Measurements from ENCODE around the gene WDR38. TPM values are rescaled to one million over a fixed set of nuclear protein-coding genes. Genes with fewer than 3 reads are reported as not detected.

The WDR38 gene
- total and polyA plus RNA-seq, 2 of the 13 experiments (the other 11 are each of a cell fraction or from before 2014, with no cell fraction given) = not detected

GRCh38 chr9:124877021-124877782 is 23.9 kb downstream of the WDR38 start:
- in situ Hi-C loops (cut with HindIII; ENCODE audit: extremely low pct_ligation_motif_present, low pct_unique_long_range_greater_than_20kb) = no loop called here
- no peak for TF ChIP-seq ZNF138 (CRISPR knock-in tag; IDR thresholded peaks at IDR 0.05; ENCODE audit: low read depth)
- no peak for TF ChIP-seq HMG20B (CRISPR knock-in tag; conservative IDR thresholded peaks at IDR 0.05)
- TF ChIP-seq ARNTL (CRISPR knock-in tag; IDR thresholded peaks at IDR 0.05) = no peak
- TF ChIP-seq ADNP (CRISPR knock-in tag; IDR thresholded peaks at IDR 0.05) = no peak
- no peak for TF ChIP-seq ZNF142 (CRISPR knock-in tag; IDR thresholded peaks at IDR 0.05)
- TF ChIP-seq ZNF710 (CRISPR knock-in tag; IDR thresholded peaks at IDR 0.05; ENCODE audit: borderline replicate concordance) = no peak
- no peak for TF ChIP-seq HCFC1 (IDR thresholded peaks at IDR 0.05; ENCODE audit: low read depth, low read length)
- no peak for TF ChIP-seq NCOA5 (CRISPR knock-in tag; IDR thresholded peaks at IDR 0.05)
- TF ChIP-seq MATR3 (CRISPR knock-in tag; IDR thresholded peaks at IDR 0.05) = no peak
- TF ChIP-seq MTA3 (CRISPR knock-in tag; IDR thresholded peaks at IDR 0.05) = no peak
- no peak for TF ChIP-seq BORCS8-MEF2B (CRISPR knock-in tag; IDR thresholded peaks at IDR 0.05)
- no peak overlapping the region for H2AFZ ChIP-seq (ENCODE audit: low read length)
- no TSS peak for BruUV-seq (replicated peaks)
- H4K20me1 ChIP-seq (ENCODE audit: insufficient read depth, low read length) = no peaks in the 10 kb centered on the region
- WGBS (ENCODE audit: low lambda C conversion rate) = 91% methylated on average over 14 of the region's 14 CpGs
- no peak overlapping the region for H3K9ac ChIP-seq (ENCODE audit: insufficient read depth, low read depth, low read length)
- intact Hi-C loops (cut with micrococcal nuclease; ENCODE audit: unreplicated experiment) = no loop called here
- no peak for FAIRE-seq
- ChIA-PET POLR2A (interaction anchor here (1.2 to 1.5 kb wide), 2 partner anchors 16 to 21 kb away, joined by 3 to 6 read pairs; partner anchors contain the start of genes ARPC5L and RPL35), CTCF (ENCODE audit: low intra/inter-chr PET ratio, low total read pairs) (no interaction called here)
- ATAC-seq = no peak
- H3K4me1 ChIP-seq (ENCODE audit: insufficient read depth, low read length) = peaks cover 6% of the 10 kb centered on the region; the same call in 1 of the 2 replicates
- H3K4me3 ChIP-seq (replicated peaks in 1 of 3; ENCODE audit: insufficient read depth in 1 of 3, low read depth in 2 of 3, low read length in 3 of 3) = no peak overlapping the region
- no peak overlapping the region for H3K27ac ChIP-seq (ENCODE audit: extremely low read length, insufficient read depth, low read length)
- no peak for DNase-seq (ENCODE audit: low spot score)
- no peaks in the 10 kb centered on the region for H3K9me3 ChIP-seq (ENCODE audit: low read length)
- H3K79me2 ChIP-seq (ENCODE audit: insufficient read depth, low read length) = peaks cover 17% of the 10 kb centered on the region
- no peak overlapping the region for H3K4me2 ChIP-seq (ENCODE audit: low read depth, low read length)
- peaks cover 26 to 85% of the 10 kb centered on the region in 2 experiments; a peak in 4 of 5 replicates for H3K36me3 ChIP-seq (replicated peaks in 1 of 2; ENCODE audit: control insufficient read depth in 1 of 2, insufficient read depth in 2 of 2, low read length in 2 of 2)
- H3K27me3 ChIP-seq (ENCODE audit: control insufficient read depth in 1 of 2, insufficient read depth in 2 of 2, low read length in 2 of 2) = no peaks in the 10 kb centered on the region
